ENCODE data around the gene TXNL4B.

The TXNL4B gene

GRCh38 chr16:72124148-72124547 lies 30.7 kb upstream of the TXNL4B start:
- no peak for TF ChIP-seq CTCF (conservative IDR thresholded peaks at IDR 0.05)
- no peak for TF ChIP-seq ZFX (IDR thresholded peaks at IDR 0.05)
- no peak overlapping the region for H3K27ac ChIP-seq

DNA sequence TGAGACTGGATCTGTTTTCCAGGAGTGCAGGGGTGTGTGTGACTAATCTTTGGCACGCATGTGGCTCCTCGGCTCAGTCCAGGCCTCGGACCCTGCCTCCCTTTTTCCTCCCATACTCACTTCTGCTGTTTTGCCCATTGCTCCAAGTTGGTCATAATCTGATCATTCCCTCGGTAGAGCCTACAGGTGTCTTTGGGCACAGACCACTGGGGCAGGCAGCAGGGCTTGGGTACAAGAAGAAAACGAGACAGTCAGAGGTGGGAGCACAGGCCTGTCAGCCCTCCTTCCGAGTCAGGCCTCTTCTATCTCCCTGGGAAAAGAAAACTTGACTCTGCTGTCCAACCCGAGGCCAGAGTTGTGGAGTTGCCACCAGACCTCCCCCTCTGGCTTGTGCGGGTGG lies 30.0 kb upstream of the TXNL4B start:
- TF ChIP-seq CTCF (conservative IDR thresholded peaks at IDR 0.05) (no peak), ZFX (IDR thresholded peaks at IDR 0.05) (no peak)
- H3K27ac ChIP-seq = no peak overlapping the region

GRCh38 chr16:72122916-72123315 lies 29.5 kb upstream of the TXNL4B start:
- TF ChIP-seq ZFX (IDR thresholded peaks at IDR 0.05) = no peak
- H3K27ac ChIP-seq = no peak overlapping the region

GRCh38 chr16:72122308-72122707 lies 28.9 kb upstream of the TXNL4B start:
- TF ChIP-seq ZFX (IDR thresholded peaks at IDR 0.05) (no peak), CTCF (conservative IDR thresholded peaks at IDR 0.05) (no peak)
- H3K27ac ChIP-seq = no peak overlapping the region

DNA sequence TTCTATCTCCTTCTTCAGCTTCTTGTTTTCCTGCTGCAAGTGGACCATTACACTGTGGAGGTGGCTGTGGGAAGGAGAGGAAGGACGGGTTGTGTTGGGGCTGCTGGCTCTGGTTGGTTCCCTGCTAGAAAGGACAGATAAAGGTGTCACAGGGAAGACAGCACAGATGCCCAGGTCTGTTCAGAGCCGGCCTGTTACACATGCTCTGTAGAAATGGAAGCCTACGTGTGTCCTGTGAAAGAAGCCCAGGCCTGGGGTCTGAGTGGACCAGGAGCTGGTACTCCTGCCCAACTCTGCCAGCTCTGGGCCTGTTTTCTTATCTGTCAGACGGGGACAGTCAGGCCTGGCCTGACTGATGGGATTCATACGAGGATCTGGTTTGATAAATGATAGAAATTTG lies 26.6 kb upstream of the TXNL4B start:
- TF ChIP-seq CTCF (conservative IDR thresholded peaks at IDR 0.05) (no peak), ZFX (IDR thresholded peaks at IDR 0.05) (no peak)
- no peak overlapping the region for H3K27ac ChIP-seq

GRCh38 chr16:72113616-72113945 lies 20.2 kb upstream of the TXNL4B start:
- no peak overlapping the region for H3K27ac ChIP-seq
- no peak for TF ChIP-seq CTCF (conservative IDR thresholded peaks at IDR 0.05)
- no peak for TF ChIP-seq ZFX (IDR thresholded peaks at IDR 0.05)

DNA sequence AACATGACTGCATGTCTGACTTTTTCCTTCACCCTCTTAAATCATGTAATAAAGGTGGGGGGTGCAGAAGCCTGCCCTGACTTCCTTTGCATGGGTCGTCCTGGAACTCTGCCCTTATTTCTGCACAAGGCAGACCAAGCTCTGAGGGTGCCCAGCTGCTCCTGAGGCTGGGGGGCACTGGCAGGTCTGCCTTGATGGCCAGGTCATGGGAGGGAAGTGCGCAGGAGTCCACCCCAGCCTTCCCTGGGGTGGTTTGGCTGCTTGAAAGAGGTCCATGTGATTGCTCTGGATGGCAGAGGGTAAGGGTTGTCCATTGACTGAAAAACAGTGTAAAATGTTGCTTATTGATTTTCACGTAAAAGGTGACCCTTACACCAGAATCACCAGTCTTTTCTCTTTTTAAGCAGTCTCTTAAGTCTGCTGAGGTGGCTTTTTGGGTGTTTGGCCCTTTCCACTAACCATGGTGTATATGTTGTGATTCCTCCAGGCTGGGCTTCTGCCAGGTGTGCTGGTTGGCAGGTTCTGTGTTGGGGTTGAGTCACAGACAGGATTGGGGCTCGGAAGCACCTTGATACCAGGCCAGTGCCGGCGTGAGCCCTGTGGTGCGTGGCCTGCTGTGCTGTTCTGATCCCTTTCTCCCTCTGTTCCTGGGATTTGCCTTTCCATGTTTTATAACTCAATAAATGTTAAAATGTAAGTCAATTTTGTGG lies 19.6 kb upstream of the TXNL4B start:
- TF ChIP-seq ZFX (IDR thresholded peaks at IDR 0.05) (no peak), CTCF (conservative IDR thresholded peaks at IDR 0.05) (no peak)
- no peak overlapping the region for H3K27ac ChIP-seq

- no peak overlapping the region for H3K27ac ChIP-seq
- TF ChIP-seq ZFX (IDR thresholded peaks at IDR 0.05) (no peak), CTCF (conservative IDR thresholded peaks at IDR 0.05) (no peak)
Measured at GRCh38 chr16:72112452-72112792, 19.0 kb upstream of the TXNL4B start.

All from C4-2B (cell line).